Measurements from ENCODE around the gene IL36RN.

DNA sequence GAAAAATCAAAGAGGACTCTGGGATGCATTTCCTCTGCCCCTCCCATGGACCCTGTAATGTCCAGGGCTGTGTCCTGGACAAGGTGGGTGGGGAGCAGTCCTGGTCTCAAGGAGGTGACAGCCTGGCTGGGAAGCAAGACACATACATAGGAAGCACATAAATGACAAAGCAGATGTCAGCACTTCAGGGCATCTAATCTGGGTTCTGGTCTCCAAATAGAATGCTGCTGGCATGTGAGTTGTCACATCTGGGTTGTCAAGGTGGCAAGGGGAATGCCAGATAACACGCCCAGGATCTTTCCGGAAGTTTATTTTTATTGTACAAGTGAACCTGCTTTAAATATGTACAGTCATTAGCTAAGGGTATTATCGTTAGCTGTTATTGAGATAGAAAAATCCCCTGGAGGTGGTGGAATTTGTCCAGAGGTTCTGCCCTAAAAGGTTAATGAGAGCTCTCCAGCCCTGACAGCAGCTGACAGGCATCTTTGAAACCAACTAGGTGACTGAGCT, 14.4 kb downstream of the IL36RN start:
- TF ChIP-seq, protein P1, sequence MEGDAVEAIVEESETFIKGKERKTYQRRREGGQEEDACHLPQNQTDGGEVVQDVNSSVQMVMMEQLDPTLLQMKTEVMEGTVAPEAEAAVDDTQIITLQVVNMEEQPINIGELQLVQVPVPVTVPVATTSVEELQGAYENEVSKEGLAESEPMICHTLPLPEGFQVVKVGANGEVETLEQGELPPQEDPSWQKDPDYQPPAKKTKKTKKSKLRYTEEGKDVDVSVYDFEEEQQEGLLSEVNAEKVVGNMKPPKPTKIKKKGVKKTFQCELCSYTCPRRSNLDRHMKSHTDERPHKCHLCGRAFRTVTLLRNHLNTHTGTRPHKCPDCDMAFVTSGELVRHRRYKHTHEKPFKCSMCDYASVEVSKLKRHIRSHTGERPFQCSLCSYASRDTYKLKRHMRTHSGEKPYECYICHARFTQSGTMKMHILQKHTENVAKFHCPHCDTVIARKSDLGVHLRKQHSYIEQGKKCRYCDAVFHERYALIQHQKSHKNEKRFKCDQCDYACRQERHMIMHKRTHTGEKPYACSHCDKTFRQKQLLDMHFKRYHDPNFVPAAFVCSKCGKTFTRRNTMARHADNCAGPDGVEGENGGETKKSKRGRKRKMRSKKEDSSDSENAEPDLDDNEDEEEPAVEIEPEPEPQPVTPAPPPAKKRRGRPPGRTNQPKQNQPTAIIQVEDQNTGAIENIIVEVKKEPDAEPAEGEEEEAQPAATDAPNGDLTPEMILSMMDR (IDR thresholded peaks at IDR 0.05), result no peak
- TF ChIP-seq POLR2A (IDR thresholded peaks at IDR 0.05), result no peak
- no peak for TF ChIP-seq POLR2AphosphoS5 (IDR thresholded peaks at IDR 0.05)
- TF ChIP-seq EP300 (IDR thresholded peaks at IDR 0.05), result no peak
